HFFc6 (cell line): ENCODE measurements around the gene PGAM5. TPM values are rescaled to one million over a fixed set of nuclear protein-coding genes. Genes with fewer than 3 reads are reported as not detected.
A peak's percentile ranks its signal among the peaks of the same experiment; 100 is the strongest.

Experiments
- DNase-seq: peaks from one replicate; pipeline ENCODE4 v3.0.0-alpha.2; 2018
- H3K27ac Mint-ChIP-seq: 2 replicates; pipeline ENCODE4 v1.8.0; 2020; ENCODE audit warnings: mild to moderate bottlenecking, mixed read lengths
- H3K27me3 Mint-ChIP-seq: 2 replicates; pipeline ENCODE4 v1.8.0; 2021; ENCODE audit warnings: mild to moderate bottlenecking, moderate library complexity, mixed read lengths; ENCODE audit not compliant: insufficient read depth
- H3K36me3 Mint-ChIP-seq: 2 replicates; pipeline ENCODE4 v1.8.0; 2021; ENCODE audit warnings: low read depth, mixed read lengths
- H3K4me1 Mint-ChIP-seq: 2 replicates; pipeline ENCODE4 v1.8.0; 2020; ENCODE audit warnings: low read depth, mixed read lengths
- H3K4me3 Mint-ChIP-seq: 2 replicates; pipeline ENCODE4 v1.8.0; 2020; ENCODE audit warnings: mild to moderate bottlenecking, moderate library complexity, mixed read lengths
- H3K9me3 Mint-ChIP-seq: 2 replicates; pipeline ENCODE4 v1.8.0; 2020; ENCODE audit warnings: mild to moderate bottlenecking, mixed read lengths
- total RNA-seq, 6 experiments: library from RNA; stranded (reverse); fragmentation: NEBNext Ultra II Directional; extraction: Animal tissue kit (Norgen Biotek cat#: 25700); gene quantifications; 2 replicates in 1 of 6; 3 replicates in 5 of 6; pipeline ENCODE4 v1.2.3, GENCODE V29; 2021
- TF ChIP-seq, protein P1 (sequence below): fragments of 200-600 bp; sonication (generic); IDR thresholded peaks from 2 replicates; pipeline ENCODE4 v1.5.0; 2021; ENCODE audit warnings: antibody characterized with exemption, mild to moderate bottlenecking

The PGAM5 gene
- total RNA-seq, 6 experiments from 2014 or later: 33.5 to 46.0 (median 39.2) TPM

DNA sequence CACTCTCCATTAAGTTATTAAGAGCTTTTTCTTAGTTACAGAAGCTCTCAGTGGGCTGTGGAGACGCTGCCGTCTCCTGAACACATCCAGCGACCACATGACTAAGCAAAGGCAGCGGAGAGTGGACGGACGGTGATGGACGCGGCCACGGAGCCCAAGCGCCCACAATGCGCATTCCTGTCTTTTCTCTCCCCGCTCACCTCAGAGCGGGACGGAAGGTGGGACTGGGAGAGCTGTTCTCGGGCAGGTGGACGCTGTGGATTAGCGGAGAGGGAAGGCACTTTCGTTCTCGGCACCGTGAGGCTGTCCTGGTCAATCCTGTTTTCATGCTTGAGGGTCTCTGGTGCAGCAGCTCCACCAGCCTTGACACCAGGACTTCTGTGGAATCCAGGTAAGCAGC is 53.6 kb downstream of the PGAM5 start:
- TF ChIP-seq, protein P1, sequence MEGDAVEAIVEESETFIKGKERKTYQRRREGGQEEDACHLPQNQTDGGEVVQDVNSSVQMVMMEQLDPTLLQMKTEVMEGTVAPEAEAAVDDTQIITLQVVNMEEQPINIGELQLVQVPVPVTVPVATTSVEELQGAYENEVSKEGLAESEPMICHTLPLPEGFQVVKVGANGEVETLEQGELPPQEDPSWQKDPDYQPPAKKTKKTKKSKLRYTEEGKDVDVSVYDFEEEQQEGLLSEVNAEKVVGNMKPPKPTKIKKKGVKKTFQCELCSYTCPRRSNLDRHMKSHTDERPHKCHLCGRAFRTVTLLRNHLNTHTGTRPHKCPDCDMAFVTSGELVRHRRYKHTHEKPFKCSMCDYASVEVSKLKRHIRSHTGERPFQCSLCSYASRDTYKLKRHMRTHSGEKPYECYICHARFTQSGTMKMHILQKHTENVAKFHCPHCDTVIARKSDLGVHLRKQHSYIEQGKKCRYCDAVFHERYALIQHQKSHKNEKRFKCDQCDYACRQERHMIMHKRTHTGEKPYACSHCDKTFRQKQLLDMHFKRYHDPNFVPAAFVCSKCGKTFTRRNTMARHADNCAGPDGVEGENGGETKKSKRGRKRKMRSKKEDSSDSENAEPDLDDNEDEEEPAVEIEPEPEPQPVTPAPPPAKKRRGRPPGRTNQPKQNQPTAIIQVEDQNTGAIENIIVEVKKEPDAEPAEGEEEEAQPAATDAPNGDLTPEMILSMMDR: no peak
- Mint-ChIP-seq H3K27ac (no peak overlapping the region), H3K4me1 (peaks cover 27% of the 10 kb centered on the region), H3K36me3 (peaks cover 24% of the 10 kb centered on the region), H3K4me3 (no peak overlapping the region), H3K27me3 (peaks cover 10% of the 10 kb centered on the region), H3K9me3 (no peaks in the 10 kb centered on the region; the same call in 1 of the 2 replicates)
- DNase-seq: no peak

DNA sequence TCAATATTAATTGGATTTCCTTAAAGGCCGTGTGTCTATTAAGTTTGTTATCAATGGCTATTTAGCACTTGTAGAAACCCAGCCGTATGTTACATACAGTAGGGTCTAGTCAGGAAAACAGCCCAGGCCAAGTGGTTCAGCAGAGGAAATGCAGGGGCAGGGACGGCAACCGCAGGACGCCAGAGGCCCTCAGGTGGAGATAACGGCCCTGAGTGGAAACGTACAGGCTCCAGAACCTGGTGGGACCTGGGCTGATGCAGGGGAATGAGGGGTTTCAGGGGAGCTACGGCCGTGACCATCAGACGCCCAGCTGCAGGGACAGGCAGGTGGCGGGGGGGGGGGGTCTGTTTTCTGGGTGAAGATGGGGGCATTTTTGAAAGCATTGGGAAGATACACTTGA is 54.7 kb downstream of the PGAM5 start:
- Mint-ChIP-seq H3K36me3 (peaks cover 25% of the 10 kb centered on the region), H3K4me3 (no peak overlapping the region; the same call in 1 of the 2 replicates), H3K4me1 (peaks cover 21% of the 10 kb centered on the region), H3K27ac (peak overlapping the region; percentile 26; the same call in 1 of the 2 replicates), H3K9me3 (no peaks in the 10 kb centered on the region; the same call in 1 of the 2 replicates), H3K27me3 (peaks cover 10% of the 10 kb centered on the region)
- TF ChIP-seq, protein P1: no peak
- no peak for DNase-seq

- peaks cover 8% of the 10 kb centered on the region for H3K27me3 Mint-ChIP-seq
- peaks cover 17% of the 10 kb centered on the region for H3K4me1 Mint-ChIP-seq
- peak overlapping the region; percentile 55; the same call in 1 of the 2 replicates for H3K27ac Mint-ChIP-seq
- no peak for DNase-seq
- H3K36me3 Mint-ChIP-seq: peaks cover 28% of the 10 kb centered on the region
- H3K4me3 Mint-ChIP-seq: peak overlapping the region; percentile 26; the same call in 1 of the 2 replicates
- H3K9me3 Mint-ChIP-seq: no peaks in the 10 kb centered on the region; the same call in 1 of the 2 replicates
- TF ChIP-seq, protein P1: no peak
Measured at GRCh38 chr12:132766380-132767085, 55.9 kb downstream of the PGAM5 start.

DNA sequence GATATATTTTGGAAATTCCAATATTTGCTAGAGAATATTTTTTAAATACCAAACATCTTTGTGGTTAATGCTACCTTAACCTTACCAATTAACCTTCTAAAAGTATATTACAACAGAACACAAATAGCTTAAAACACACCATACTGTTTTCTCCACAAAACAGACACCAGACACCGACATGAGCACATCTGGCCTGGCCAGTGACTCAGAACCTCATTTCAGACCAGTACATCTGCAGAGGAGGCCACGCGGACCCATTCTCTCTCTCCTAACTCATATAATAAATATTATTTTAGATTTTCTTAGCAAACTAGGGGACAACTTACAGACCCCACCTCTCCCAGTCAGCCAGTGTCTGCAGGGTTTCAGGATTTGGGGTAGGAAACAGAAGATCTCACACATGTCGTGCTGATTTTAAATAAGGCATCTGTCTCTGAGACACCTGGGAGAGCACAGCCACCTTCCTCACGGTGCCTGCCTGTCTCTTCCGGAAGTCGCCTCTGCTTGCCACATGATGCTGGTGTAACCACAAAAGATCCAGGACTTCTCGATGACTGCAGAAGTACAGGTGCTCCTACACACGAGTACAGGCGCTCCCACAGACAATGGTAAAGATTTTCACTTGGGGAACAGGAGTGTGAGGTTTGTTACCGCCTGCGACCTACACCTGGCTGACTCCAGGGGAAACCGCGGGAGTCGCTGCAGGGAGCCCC is 60.6 kb downstream of the PGAM5 start:
- Mint-ChIP-seq H3K27me3 (peaks cover 16% of the 10 kb centered on the region), H3K36me3 (peaks cover 36% of the 10 kb centered on the region), H3K4me1 (peaks cover 11% of the 10 kb centered on the region), H3K4me3 (no peak overlapping the region), H3K9me3 (no peaks in the 10 kb centered on the region; the same call in 1 of the 2 replicates), H3K27ac (no peak overlapping the region)
- TF ChIP-seq, protein P1: no peak
- DNase-seq: no peak

Other genes starting within 250 kb of the PGAM5 start
- gene FBRSL1, start 220.7 kb upstream of the PGAM5 start, total RNA-seq: 10 to 100 TPM; 25.1 to 34.0 (median 30.1) TPM
- under 1 TPM; 0.23 to 1.00 (median 0.52) TPM for gene LRCOL1, start 100.3 kb upstream of the PGAM5 start, total RNA-seq
- not detected for gene P2RX2, start 92.1 kb upstream of the PGAM5 start, total RNA-seq
- gene POLE, start 23.5 kb upstream of the PGAM5 start, total RNA-seq: 10 to 100 TPM; 19.4 to 35.5 (median 29.3) TPM
- gene PXMP2, start 23.3 kb upstream of the PGAM5 start, total RNA-seq: 10 to 100 TPM; 19.8 to 22.6 (median 21.9) TPM
- gene ANKLE2, start 51.0 kb downstream of the PGAM5 start, total RNA-seq: 10 to 100 TPM; 43.7 to 54.6 (median 47.2) TPM
- 100 to 1,000 TPM; 108 to 121 (median 115) TPM for gene GOLGA3, start 118.0 kb downstream of the PGAM5 start, total RNA-seq
- gene CHFR, start 176.8 kb downstream of the PGAM5 start, total RNA-seq: 10 to 100 TPM; 23.1 to 30.0 (median 26.2) TPM
- gene ZNF605, start 245.5 kb downstream of the PGAM5 start, total RNA-seq: 10 to 100 TPM in 1 of 6 experiments, 1 to 10 TPM in 5; 6.2 to 11.8 (median 7.6) TPM